Measurements from ENCODE around the gene DUOXA1.

- TF ChIP-seq TAF1 (IDR thresholded peaks at IDR 0.05; ENCODE audit: low read depth) (no peak), REST (IDR thresholded peaks at IDR 0.05; ENCODE audit: low read depth) (no peak), RAD21 (IDR thresholded peaks at IDR 0.05; ENCODE audit: low read depth) (no peak), CEBPB (IDR thresholded peaks at IDR 0.05) (no peak)
These were observed 18.7 kb upstream of the DUOXA1 start for GRCh38 chr15:45148076-45149059.
